Stimulated activated CD4-positive, alpha-beta T cell treated with anti-CD3 and anti-CD28 coated beads, Interleukin-1b, Interleukin-23, amount 100 ng/mL, for 4 hours (primary cell): Measurements from ENCODE around the gene EPB41L1.
A peak's percentile ranks its signal among the peaks of the same experiment; 100 is the strongest.

ENCODE experiments used
- DNase-seq, 2 donors: peaks; one replicate each; pipeline ENCODE4 v3.0.0-alpha.2; 2020; ENCODE audit warnings: low read depth in 2 of 2

The EPB41L1 gene

GRCh38 chr20:36225666-36226065 lies 71.1 kb downstream of the EPB41L1 start:
- no peak for DNase-seq

GRCh38 chr20:36228770-36229169 lies 74.2 kb downstream of the EPB41L1 start:
- DNase-seq, result no peak

- no peak for DNase-seq
Measured at GRCh38 chr20:36230019-36230418, 75.5 kb downstream of the EPB41L1 start.

GRCh38 chr20:36231331-36231730 lies 76.8 kb downstream of the EPB41L1 start:
- DNase-seq, result no peak

- DNase-seq, result no peak
Measured at GRCh38 chr20:36234771-36235320, 80.3 kb downstream of the EPB41L1 start.

- DNase-seq, result peak; percentile 70 to 73
Measured at GRCh38 chr20:36235892-36236785, 81.6 kb downstream of the EPB41L1 start, which contains the start of gene AAR2. AAR2 (plus strand) TSS chr20:36236478; CDS start chr20:36239869, 3,391 bp downstream.

- no peak for DNase-seq
Measured at GRCh38 chr20:36236786-36237121, 82.2 kb downstream of the EPB41L1 start.

- no peak for DNase-seq
Measured at GRCh38 chr20:36237477-36237876, 82.9 kb downstream of the EPB41L1 start.

GRCh38 chr20:36238153-36238552 lies 83.6 kb downstream of the EPB41L1 start:
- no peak for DNase-seq

- no peak for DNase-seq
Measured at GRCh38 chr20:36238760-36239159, 84.2 kb downstream of the EPB41L1 start.

GRCh38 chr20:36240076-36240475 lies 85.5 kb downstream of the EPB41L1 start:
- DNase-seq, result no peak

- no peak for DNase-seq
Measured at GRCh38 chr20:36241678-36242077, 87.1 kb downstream of the EPB41L1 start.

GRCh38 chr20:36243726-36244125 lies 89.2 kb downstream of the EPB41L1 start:
- no peak for DNase-seq

GRCh38 chr20:36246401-36246800 lies 91.9 kb downstream of the EPB41L1 start:
- DNase-seq, result no peak

GRCh38 chr20:36248836-36249235 lies 94.3 kb downstream of the EPB41L1 start:
- DNase-seq, result no peak

GRCh38 chr20:36249450-36249849 lies 94.9 kb downstream of the EPB41L1 start:
- DNase-seq, result no peak

- DNase-seq, result no peak
Measured at GRCh38 chr20:36251426-36251825, 96.9 kb downstream of the EPB41L1 start.

GRCh38 chr20:36252511-36252910 lies 98.0 kb downstream of the EPB41L1 start:
- no peak for DNase-seq

GRCh38 chr20:36253036-36253435 lies 98.5 kb downstream of the EPB41L1 start:
- no peak for DNase-seq

GRCh38 chr20:36254076-36254475 lies 99.5 kb downstream of the EPB41L1 start:
- no peak for DNase-seq

- no peak for DNase-seq
Measured at GRCh38 chr20:36255445-36255844, 100.9 kb downstream of the EPB41L1 start.

GRCh38 chr20:36259177-36260061 lies 104.9 kb downstream of the EPB41L1 start:
- DNase-seq, result no peak
